Gastrocnemius medialis (tissue), 4 donors: Measurements from ENCODE around the gene NET1.

Experiments used
- CTCF ChIP-seq, 5 experiments: fragments of 450-650 bp in 3 of 5; fragments of 200-600 bp in 2 of 5; sonication (generic) in 2 of 5; IDR thresholded peaks in 4 of 5; conservative IDR thresholded peaks in 1 of 5; 1 replicate in 4 of 5; 2 replicates in 1 of 5; pipeline ENCODE4 v1.5.1; 2016 to 2019; ENCODE audit warnings: antibody characterized with exemption in 5 of 5, mild to moderate bottlenecking in 3 of 5, moderate library complexity in 3 of 5
- POLR2A ChIP-seq, 2 donors: fragments of 450-650 bp; IDR thresholded peaks; one replicate each; pipeline ENCODE4 v1.6.1; 2017; ENCODE audit warnings: antibody characterized with exemption in 2 of 2, mild to moderate bottlenecking in 2 of 2, moderate library complexity in 2 of 2

DNA sequence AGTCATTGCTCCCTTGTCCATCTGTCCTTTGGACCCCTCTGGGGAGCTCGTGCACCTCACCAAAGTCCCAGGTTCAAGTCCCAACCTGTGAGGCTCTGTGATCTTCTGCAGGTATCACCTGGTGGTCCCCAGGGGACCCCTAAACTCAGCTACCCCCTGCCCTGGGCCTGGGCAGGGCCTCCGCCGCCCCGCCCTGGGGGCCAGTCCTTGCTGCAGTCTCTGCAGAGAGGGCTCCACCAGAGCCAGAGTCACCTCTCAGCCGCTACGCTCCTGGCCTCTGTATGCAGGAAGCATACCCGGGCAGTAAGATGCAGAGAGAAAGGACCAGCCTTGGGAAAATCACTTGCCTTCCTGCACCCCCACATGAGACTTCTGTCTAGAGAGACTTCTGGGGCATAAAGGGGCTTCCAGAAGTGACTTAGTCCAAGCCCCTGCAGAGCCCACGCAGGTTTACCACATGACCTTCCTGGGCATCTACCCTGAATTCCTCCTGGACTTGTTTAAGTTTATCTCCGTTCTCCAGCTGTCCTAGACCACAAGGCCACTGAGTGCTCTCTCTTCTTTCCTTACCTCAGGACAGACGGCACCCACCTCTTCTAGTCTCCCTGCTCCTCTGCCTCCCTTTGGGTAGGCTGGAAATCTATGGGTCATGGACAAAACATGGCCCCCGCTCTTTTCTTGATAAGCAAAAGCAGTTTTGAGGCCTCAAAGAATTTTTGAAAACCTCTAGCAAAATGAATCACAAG is 65.8 kb downstream of the NET1 start:
- TF ChIP-seq CTCF (IDR thresholded peaks at IDR 0.05 in 4 of 5, conservative IDR thresholded peaks at IDR 0.05 in 1 of 5) (no peak), POLR2A (IDR thresholded peaks at IDR 0.05) (no peak)
